ENCODE results near the gene ATXN10.

The ATXN10 gene

DNA sequence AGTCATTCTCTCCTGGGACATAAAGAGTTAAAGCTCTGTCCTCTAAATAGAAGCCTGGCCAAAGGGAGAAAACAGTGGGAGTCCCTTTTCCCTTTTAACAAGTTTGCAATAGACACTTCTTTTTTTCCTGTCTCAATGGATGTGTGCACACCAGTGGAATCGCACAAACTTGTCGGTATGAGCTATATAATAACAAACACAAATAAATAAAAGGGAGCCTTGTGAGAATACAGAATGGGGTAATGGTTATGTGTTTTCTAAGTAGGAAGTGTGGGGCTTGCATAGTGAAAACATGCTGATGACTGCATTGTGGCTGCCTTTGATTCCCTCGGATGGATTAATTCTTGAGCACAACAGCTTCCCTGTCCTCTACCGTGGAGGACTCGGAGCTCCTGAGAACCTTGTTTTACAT, 173.4 kb downstream of the ATXN10 start:
- DNase-seq (ENCODE audit: low read depth, low spot score), result no peak
- H3K4me3 ChIP-seq (ENCODE audit: low read length), result no peak overlapping the region
- H3K36me3 ChIP-seq (ENCODE audit: control insufficient read depth, insufficient read depth, low read length), result no peaks in the 10 kb centered on the region

DNA sequence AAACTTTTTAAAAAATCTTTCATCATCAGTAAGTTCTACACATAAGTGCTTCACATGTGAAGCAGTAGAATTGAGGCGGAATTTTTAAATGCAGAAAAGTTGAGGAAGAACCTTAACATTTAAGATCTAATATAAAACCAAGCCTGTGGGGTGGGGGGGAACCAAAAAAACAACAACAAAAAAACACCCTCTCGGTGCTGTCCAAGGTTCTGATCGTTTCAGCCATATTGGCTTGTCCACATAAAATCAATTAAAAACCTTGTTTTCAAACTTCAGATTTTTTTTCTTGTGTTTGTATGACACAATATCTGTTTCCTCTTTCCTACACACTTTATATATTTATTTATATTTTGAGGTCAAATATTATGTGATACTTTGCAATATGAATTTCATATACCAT, 175.3 kb downstream of the ATXN10 start:
- H3K4me1 ChIP-seq (ENCODE audit: control insufficient read depth, insufficient read depth, low read length), result peaks cover 1% of the 10 kb centered on the region; the same call in 1 of the 2 replicates
- H3K27ac ChIP-seq (ENCODE audit: low read length), result no peak overlapping the region
- H3K4me3 ChIP-seq (ENCODE audit: low read length), result no peak overlapping the region
- H3K9me3 ChIP-seq (ENCODE audit: control insufficient read depth, insufficient read depth, low read length), result no peaks in the 10 kb centered on the region; the same call in 1 of the 2 replicates
- DNase-seq (ENCODE audit: low read depth, low spot score), result no peak
- no peaks in the 10 kb centered on the region for H3K27me3 ChIP-seq (ENCODE audit: control insufficient read depth, insufficient read depth, low read length)
- no peaks in the 10 kb centered on the region for H3K36me3 ChIP-seq (ENCODE audit: control insufficient read depth, insufficient read depth, low read length)
- no CpG with 5 or more reads among the region's 3 CpGs for WGBS (ENCODE audit: insufficient coverage, insufficient read length)

More for the DNA sequence above, 173.4 kb downstream of the ATXN10 start:
- Histone ChIP-seq H3K4me1 (ENCODE audit: control insufficient read depth, insufficient read depth, low read length) (peaks cover 1% of the 10 kb centered on the region; the same call in 1 of the 2 replicates), H3K9me3 (ENCODE audit: control insufficient read depth, insufficient read depth, low read length) (no peaks in the 10 kb centered on the region), H3K27me3 (ENCODE audit: control insufficient read depth, insufficient read depth, low read length) (no peaks in the 10 kb centered on the region), H3K27ac (ENCODE audit: low read length) (peak overlapping the region; percentile 65)
- no CpG with 5 or more reads among the region's 5 CpGs for WGBS (ENCODE audit: insufficient coverage, insufficient read length)

DNA sequence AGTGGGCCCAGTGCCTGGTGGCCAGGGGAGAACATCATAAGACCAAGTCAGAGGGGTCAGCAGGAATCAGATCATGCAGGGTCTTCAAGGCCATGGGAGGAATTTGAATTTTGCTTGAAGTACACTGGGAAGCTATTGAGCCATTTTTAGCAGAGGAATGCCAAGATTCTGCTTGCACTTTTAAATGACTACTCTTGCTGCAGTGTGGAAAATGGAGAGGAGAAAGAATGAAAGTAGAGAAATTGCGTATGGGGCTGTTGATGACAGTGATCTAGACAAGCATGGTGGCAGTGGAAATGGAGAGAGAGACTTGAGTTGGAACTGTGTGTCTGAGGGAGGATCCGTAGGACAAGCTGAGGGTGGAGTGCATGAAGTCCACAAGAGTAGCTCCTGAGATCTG, 177.3 kb downstream of the ATXN10 start:
- Histone ChIP-seq H3K36me3 (ENCODE audit: control insufficient read depth, insufficient read depth, low read length) (no peaks in the 10 kb centered on the region), H3K9me3 (ENCODE audit: control insufficient read depth, insufficient read depth, low read length) (no peaks in the 10 kb centered on the region; the same call in 1 of the 2 replicates)

DNA sequence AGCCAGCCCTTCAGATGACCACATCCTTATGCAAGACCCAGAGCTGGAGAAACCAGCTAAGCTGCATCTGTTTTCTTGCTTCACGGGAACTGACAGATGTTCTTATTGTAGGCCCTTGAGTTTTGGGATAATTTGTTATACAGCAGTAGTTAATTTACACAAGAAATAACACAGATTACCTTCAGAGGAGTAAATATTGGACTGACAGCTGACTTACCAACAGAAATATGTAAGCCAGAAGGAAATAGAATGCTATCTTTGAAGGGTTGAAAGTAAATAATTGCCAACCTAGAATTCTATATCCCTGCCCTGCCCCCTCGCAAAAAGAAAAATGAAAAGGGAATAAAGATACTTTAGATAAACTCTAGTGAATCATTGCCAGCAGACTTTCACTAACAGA, 181.2 kb downstream of the ATXN10 start:
- DNase-seq (ENCODE audit: low read depth, low spot score), result no peak
- no CpG with 5 or more reads among the region's 2 CpGs for WGBS (ENCODE audit: insufficient coverage, insufficient read length)

More for the DNA sequence above, 177.3 kb downstream of the ATXN10 start:
- H3K27ac ChIP-seq (ENCODE audit: low read length), result no peak overlapping the region
- DNase-seq (ENCODE audit: low read depth, low spot score), result no peak
- no peak overlapping the region for H3K4me3 ChIP-seq (ENCODE audit: low read length)
- peaks cover 1% of the 10 kb centered on the region; the same call in 1 of the 2 replicates for H3K4me1 ChIP-seq (ENCODE audit: control insufficient read depth, insufficient read depth, low read length)
- no peaks in the 10 kb centered on the region for H3K27me3 ChIP-seq (ENCODE audit: control insufficient read depth, insufficient read depth, low read length)
- WGBS (ENCODE audit: insufficient coverage, insufficient read length), result 100% methylated on average over 1 of the region's 2 CpGs

DNA sequence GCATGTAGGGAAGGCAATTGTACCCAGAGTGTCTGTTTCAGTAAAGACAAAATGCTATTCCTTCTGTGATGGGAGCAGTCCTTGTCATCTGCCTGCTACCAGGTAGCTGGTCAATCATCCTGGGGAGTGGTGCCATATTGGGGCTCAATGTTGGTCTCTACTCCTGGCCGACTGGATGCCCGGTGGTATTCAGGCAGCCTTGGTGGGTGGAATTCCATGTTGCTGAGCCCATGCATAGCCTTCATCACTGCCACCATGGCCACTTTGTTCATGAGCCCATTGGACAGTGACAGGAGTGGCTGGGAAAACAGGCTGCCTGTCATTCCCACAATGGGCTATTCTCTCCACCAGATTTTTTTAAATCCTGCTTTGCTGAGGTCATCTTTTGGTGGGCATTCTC, 184.3 kb downstream of the ATXN10 start:
- no peak for DNase-seq (ENCODE audit: low read depth, low spot score)
- H3K4me3 ChIP-seq (ENCODE audit: low read length), result no peak overlapping the region
- no CpG with 5 or more reads among the region's 2 CpGs for WGBS (ENCODE audit: insufficient coverage, insufficient read length)
- no peak overlapping the region for H3K27ac ChIP-seq (ENCODE audit: low read length)
- H3K27me3 ChIP-seq (ENCODE audit: control insufficient read depth, insufficient read depth, low read length), result no peaks in the 10 kb centered on the region
- no peaks in the 10 kb centered on the region for H3K4me1 ChIP-seq (ENCODE audit: control insufficient read depth, insufficient read depth, low read length)
- H3K9me3 ChIP-seq (ENCODE audit: control insufficient read depth, insufficient read depth, low read length), result no peaks in the 10 kb centered on the region; the same call in 1 of the 2 replicates
- no peaks in the 10 kb centered on the region for H3K36me3 ChIP-seq (ENCODE audit: control insufficient read depth, insufficient read depth, low read length)

More for the DNA sequence above, 181.2 kb downstream of the ATXN10 start:
- Histone ChIP-seq H3K4me1 (ENCODE audit: control insufficient read depth, insufficient read depth, low read length) (no peaks in the 10 kb centered on the region), H3K4me3 (ENCODE audit: low read length) (no peak overlapping the region), H3K27me3 (ENCODE audit: control insufficient read depth, insufficient read depth, low read length) (no peaks in the 10 kb centered on the region), H3K9me3 (ENCODE audit: control insufficient read depth, insufficient read depth, low read length) (no peaks in the 10 kb centered on the region; the same call in 1 of the 2 replicates), H3K36me3 (ENCODE audit: control insufficient read depth, insufficient read depth, low read length) (no peaks in the 10 kb centered on the region), H3K27ac (ENCODE audit: low read length) (no peak overlapping the region)

DNA sequence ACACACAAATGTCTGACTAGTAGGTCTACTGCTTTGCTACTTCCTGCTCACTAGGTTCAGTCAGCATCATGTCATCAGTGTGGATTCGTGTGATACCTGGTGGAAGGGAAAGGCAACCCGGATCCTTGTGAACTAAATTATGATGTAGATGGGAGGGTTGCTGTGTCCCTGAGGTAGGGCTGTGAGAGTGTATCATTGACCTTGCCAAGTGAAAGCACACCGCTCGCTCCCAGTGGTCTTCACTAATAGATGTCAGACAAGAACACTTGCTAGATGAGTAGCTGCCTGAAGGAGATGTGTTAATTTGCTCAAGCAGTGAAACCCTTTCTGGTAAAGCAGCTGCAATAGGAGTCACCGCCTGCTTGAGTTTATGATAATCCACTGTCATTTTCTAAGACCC, 185.9 kb downstream of the ATXN10 start:
- DNase-seq (ENCODE audit: low read depth, low spot score), result no peak
- Histone ChIP-seq H3K27me3 (ENCODE audit: control insufficient read depth, insufficient read depth, low read length) (no peaks in the 10 kb centered on the region), H3K27ac (ENCODE audit: low read length) (no peak overlapping the region), H3K9me3 (ENCODE audit: control insufficient read depth, insufficient read depth, low read length) (no peaks in the 10 kb centered on the region), H3K4me1 (ENCODE audit: control insufficient read depth, insufficient read depth, low read length) (no peaks in the 10 kb centered on the region), H3K4me3 (ENCODE audit: low read length) (no peak overlapping the region), H3K36me3 (ENCODE audit: control insufficient read depth, insufficient read depth, low read length) (no peaks in the 10 kb centered on the region)
- no CpG with 5 or more reads among the region's 5 CpGs for WGBS (ENCODE audit: insufficient coverage, insufficient read length)

DNA sequence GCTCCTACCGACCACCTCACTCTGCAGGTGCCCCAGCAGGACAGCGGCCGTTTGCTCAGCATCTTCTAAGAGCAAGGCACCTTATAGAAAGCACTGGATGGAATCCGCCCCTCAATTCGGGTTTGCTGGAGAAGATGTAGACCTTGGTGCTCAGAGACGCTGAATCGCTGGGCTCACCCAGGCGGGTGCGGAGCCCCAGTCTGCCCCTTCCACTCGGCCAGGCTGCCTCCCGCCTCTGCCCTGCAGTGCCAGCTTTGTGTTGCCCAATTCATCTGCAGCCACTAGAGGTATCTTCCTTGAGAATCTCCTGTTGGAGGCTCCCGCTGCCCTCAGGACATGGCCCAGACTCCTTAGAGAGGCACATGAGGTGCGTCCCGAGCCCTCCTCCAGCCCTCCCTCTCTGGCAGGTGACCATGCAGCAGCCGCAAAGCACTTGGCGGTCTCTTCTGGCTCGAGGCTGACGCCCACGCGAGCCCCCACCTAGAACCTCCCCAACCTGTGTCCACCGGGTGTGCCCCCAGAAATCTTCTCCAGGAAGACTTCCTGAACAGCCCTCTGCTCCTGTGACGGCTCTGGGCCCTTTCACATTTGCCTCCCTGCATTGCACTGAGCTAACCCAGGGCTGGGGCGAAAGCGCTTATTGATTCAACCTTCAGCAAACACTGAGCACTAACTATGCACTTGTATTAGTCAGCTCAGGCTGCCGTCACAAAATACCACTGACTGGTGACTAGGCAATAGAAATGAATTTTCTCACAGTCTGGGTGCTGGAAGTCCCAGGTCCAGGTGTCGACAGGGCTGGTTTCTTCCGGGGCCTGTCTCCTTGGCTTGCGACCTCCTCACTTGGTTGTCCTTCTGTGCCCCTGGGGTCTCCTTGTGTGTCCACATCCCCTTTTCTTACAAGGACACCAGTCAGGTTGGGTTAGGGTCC, 187.9 kb downstream of the ATXN10 start:
- Histone ChIP-seq H3K4me1 (ENCODE audit: control insufficient read depth, insufficient read depth, low read length) (no peaks in the 10 kb centered on the region), H3K9me3 (ENCODE audit: control insufficient read depth, insufficient read depth, low read length) (no peaks in the 10 kb centered on the region), H3K36me3 (ENCODE audit: control insufficient read depth, insufficient read depth, low read length) (no peaks in the 10 kb centered on the region), H3K27me3 (ENCODE audit: control insufficient read depth, insufficient read depth, low read length) (no peaks in the 10 kb centered on the region), H3K4me3 (ENCODE audit: low read length) (no peak overlapping the region), H3K27ac (ENCODE audit: low read length) (no peak overlapping the region)
- DNase-seq (ENCODE audit: low read depth, low spot score), result no peak
- no CpG with 5 or more reads among the region's 28 CpGs for WGBS (ENCODE audit: insufficient coverage, insufficient read length)

DNA sequence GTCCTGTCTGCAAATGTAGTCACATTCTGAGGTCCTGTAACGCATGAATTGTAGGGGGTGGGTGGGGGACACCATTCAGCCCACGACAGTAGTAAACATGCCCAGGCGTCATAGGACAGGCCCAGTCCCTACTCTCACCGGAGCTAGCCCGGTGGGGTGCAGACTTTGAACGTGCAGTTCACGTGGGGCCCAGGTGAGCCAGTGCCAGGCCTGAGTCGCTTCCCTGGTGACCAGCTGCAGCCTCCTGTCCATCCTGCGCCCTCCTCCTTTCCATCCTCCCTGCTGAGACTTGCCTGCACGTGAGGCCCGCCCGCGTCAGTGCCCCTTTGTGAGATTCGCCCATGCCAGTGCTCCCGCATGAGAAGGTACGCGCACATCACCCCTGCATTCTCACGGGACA, 188.6 kb downstream of the ATXN10 start:
- H3K4me3 ChIP-seq (ENCODE audit: low read length), result no peak overlapping the region
- WGBS (ENCODE audit: insufficient coverage, insufficient read length), result no CpG with 5 or more reads among the region's 18 CpGs
- no peaks in the 10 kb centered on the region for H3K36me3 ChIP-seq (ENCODE audit: control insufficient read depth, insufficient read depth, low read length)
- no peaks in the 10 kb centered on the region for H3K9me3 ChIP-seq (ENCODE audit: control insufficient read depth, insufficient read depth, low read length)
- H3K27ac ChIP-seq (ENCODE audit: low read length), result no peak overlapping the region
- DNase-seq (ENCODE audit: low read depth, low spot score), result no peak
- H3K27me3 ChIP-seq (ENCODE audit: control insufficient read depth, insufficient read depth, low read length), result no peaks in the 10 kb centered on the region; the same call in 1 of the 2 replicates
- H3K4me1 ChIP-seq (ENCODE audit: control insufficient read depth, insufficient read depth, low read length), result no peaks in the 10 kb centered on the region

DNA sequence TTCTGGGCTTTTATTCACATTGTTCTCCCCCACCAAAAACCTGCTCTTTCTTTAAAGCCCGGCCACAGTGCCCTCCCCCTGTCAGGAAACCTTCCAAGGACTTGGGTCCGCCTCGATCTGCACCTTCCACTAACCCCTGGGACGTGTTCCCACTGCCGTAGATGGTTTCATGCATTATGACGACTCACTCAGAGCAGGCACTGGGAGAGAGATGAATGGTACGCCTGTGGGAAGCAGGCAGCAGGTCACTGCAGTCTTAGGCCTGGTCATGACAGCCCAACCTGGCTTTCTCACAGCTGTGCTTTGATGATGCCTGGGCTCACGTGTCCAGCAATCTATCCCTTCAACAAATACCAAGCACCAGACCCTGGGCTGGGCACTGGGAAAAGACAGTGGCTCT, 189.6 kb downstream of the ATXN10 start:
- Histone ChIP-seq H3K36me3 (ENCODE audit: control insufficient read depth, insufficient read depth, low read length) (no peaks in the 10 kb centered on the region), H3K27me3 (ENCODE audit: control insufficient read depth, insufficient read depth, low read length) (peaks cover 7% of the 10 kb centered on the region; the same call in 1 of the 2 replicates), H3K4me1 (ENCODE audit: control insufficient read depth, insufficient read depth, low read length) (no peaks in the 10 kb centered on the region), H3K9me3 (ENCODE audit: control insufficient read depth, insufficient read depth, low read length) (no peaks in the 10 kb centered on the region), H3K4me3 (ENCODE audit: low read length) (no peak overlapping the region), H3K27ac (ENCODE audit: low read length) (no peak overlapping the region)
- no CpG with 5 or more reads among the region's 8 CpGs for WGBS (ENCODE audit: insufficient coverage, insufficient read length)
- DNase-seq (ENCODE audit: low read depth, low spot score), result no peak

DNA sequence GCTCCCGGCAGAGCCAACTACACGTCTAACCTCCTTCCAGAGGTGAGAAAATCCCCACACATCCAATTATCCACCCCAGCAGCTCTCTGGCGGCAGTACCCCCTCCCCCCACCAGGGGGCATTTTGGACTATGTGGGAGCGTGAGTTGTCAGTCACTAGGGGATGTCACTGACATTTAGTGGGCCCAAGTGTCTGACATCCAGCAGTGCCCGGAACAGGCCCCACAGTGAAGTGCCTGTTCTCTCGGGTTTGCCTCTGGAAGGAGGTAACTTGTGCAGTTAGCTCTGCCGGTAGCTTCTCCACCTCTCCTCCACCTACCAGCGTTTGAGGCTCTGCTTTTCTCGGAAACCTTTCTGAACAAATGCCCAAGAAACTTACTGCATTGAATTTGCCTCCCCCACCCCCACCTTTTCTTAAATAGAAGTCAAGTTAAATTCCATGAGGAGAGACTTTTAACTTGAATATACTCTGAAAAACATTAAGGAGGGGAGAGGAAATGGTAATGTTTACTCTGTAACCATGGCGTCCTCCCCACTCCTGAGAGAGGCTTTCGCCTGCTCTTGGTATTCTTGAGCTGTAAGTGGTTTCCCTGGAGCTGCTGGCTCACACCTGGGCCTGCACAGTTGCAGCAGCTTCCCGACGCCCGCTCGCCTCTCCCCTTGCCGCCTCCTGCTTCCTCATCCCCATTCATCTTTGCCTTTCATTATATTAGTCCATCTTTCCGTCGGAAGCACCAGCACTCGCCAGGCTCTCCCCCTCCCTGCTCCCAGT, 192.5 kb downstream of the ATXN10 start:
- WGBS (ENCODE audit: insufficient coverage, insufficient read length), result no CpG with 5 or more reads among the region's 19 CpGs
- no peaks in the 10 kb centered on the region for H3K9me3 ChIP-seq (ENCODE audit: control insufficient read depth, insufficient read depth, low read length)
- no peak overlapping the region for H3K27ac ChIP-seq (ENCODE audit: low read length)
- H3K36me3 ChIP-seq (ENCODE audit: control insufficient read depth, insufficient read depth, low read length), result no peaks in the 10 kb centered on the region; the same call in 1 of the 2 replicates
- no peak overlapping the region for H3K4me3 ChIP-seq (ENCODE audit: low read length)
- no peak for DNase-seq (ENCODE audit: low read depth, low spot score)
- H3K4me1 ChIP-seq (ENCODE audit: control insufficient read depth, insufficient read depth, low read length), result peaks cover 4% of the 10 kb centered on the region; the same call in 1 of the 2 replicates
- peaks cover 33% of the 10 kb centered on the region for H3K27me3 ChIP-seq (ENCODE audit: control insufficient read depth, insufficient read depth, low read length)
